Activated CD4-positive, alpha-beta T cell treated with anti-CD3 and anti-CD28 coated beads for 36 hours (primary cell): ENCODE measurements around the gene NODAL. TPM values are rescaled to one million over a fixed set of nuclear protein-coding genes. Genes with fewer than 3 reads are reported as not detected.
A peak's percentile ranks its signal among the peaks of the same experiment; 100 is the strongest.

ENCODE experiments used
- ATAC-seq: fragments of 200-7000 bp; cut with Tn5 transposase; one replicate; pipeline ENCODE4 v1.10.0; 2021; ENCODE audit warnings: mild to moderate bottlenecking, moderate library complexity
- CTCF ChIA-PET: fragments of 350-600 bp; sonication (Branson Sonifier 250); formaldehyde crosslinking; loops from one replicate; lab custom pipeline; 2021; ENCODE audit warnings: antibody characterized with exemption; lab: Charles Lee
- POLR2A ChIA-PET: fragments of 350-600 bp; sonication (Branson Sonifier 250); formaldehyde crosslinking; loops from one replicate; lab custom pipeline; 2021; ENCODE audit warnings: antibody characterized with exemption, inconsistent platforms; lab: Charles Lee
- DNase-seq: peaks from one replicate; pipeline ENCODE4 v3.0.0-alpha.2; 2020
- H3K27ac Mint-ChIP-seq: one replicate; pipeline ENCODE4 v1.8.0; 2021; ENCODE audit warnings: mixed read lengths
- H3K27me3 Mint-ChIP-seq: one replicate; pipeline ENCODE4 v1.8.0; 2021; ENCODE audit warnings: mixed read lengths
- H3K36me3 Mint-ChIP-seq: one replicate; pipeline ENCODE4 v1.8.0; 2021; ENCODE audit warnings: low read depth, mixed read lengths
- H3K4me1 Mint-ChIP-seq: one replicate; pipeline ENCODE4 v1.8.0; 2021; ENCODE audit warnings: mixed read lengths
- H3K4me3 Mint-ChIP-seq: one replicate; pipeline ENCODE4 v1.8.0; 2021; ENCODE audit warnings: mild to moderate bottlenecking, moderate library complexity, mixed read lengths
- H3K9me3 Mint-ChIP-seq: one replicate; pipeline ENCODE4 v1.8.0; 2021; ENCODE audit warnings: low read depth, mixed read lengths
- intact Hi-C, 2 experiments: fragments of 100-400 bp; cut with DNase I in 1 of 2; cut with micrococcal nuclease in 1 of 2; formaldehyde crosslinking; loops; one replicate each; pipeline versions ENCODE4 v1.14.2 to v1.15.1; 2022 to 2024; cut with DNase I, micrococcal nuclease
- total RNA-seq, 2 experiments: library from RNA; stranded (reverse); gene quantifications; one replicate each; pipeline ENCODE4 v1.2.3, GENCODE V29; 2021

Gene NODAL
- total RNA-seq, 2 experiments from 2014 or later: not detected

DNA sequence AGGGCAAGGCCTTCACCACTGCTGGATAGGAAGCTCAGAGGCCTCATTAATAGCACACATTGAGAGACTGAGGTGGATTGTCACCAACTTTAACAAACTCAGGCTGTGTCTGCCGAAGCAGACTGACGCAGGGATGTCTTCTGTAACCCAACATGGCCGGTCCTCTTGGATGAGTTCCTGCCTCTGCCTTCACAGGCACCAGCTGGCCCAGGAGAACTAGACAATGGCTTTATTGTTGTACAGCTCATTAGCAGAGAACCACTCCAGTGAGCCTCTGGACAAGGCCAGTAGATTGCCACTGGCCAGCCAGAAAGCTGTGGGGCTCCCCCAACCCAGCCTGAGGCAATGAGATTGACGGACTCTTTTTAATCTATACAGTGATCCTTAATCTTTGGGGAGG, 9.4 kb downstream of the NODAL start:
- intact Hi-C loops: no loop called here
- POLR2A ChIA-PET: no interaction called here
- H3K9me3 Mint-ChIP-seq: no peaks in the 10 kb centered on the region
- no peaks in the 10 kb centered on the region for H3K27me3 Mint-ChIP-seq
- peaks cover 5% of the 10 kb centered on the region for H3K36me3 Mint-ChIP-seq
- H3K4me1 Mint-ChIP-seq: peaks cover 25% of the 10 kb centered on the region
- CTCF ChIA-PET: interaction anchor here (0.6 to 1.3 kb wide), 5 partner anchors 29 to 291 kb away, joined by 3 read pairs; no protein-coding TSS in a partner anchor
- H3K4me3 Mint-ChIP-seq: no peak overlapping the region
- DNase-seq (no peak), ATAC-seq (no peak)
- no peak overlapping the region for H3K27ac Mint-ChIP-seq

DNA sequence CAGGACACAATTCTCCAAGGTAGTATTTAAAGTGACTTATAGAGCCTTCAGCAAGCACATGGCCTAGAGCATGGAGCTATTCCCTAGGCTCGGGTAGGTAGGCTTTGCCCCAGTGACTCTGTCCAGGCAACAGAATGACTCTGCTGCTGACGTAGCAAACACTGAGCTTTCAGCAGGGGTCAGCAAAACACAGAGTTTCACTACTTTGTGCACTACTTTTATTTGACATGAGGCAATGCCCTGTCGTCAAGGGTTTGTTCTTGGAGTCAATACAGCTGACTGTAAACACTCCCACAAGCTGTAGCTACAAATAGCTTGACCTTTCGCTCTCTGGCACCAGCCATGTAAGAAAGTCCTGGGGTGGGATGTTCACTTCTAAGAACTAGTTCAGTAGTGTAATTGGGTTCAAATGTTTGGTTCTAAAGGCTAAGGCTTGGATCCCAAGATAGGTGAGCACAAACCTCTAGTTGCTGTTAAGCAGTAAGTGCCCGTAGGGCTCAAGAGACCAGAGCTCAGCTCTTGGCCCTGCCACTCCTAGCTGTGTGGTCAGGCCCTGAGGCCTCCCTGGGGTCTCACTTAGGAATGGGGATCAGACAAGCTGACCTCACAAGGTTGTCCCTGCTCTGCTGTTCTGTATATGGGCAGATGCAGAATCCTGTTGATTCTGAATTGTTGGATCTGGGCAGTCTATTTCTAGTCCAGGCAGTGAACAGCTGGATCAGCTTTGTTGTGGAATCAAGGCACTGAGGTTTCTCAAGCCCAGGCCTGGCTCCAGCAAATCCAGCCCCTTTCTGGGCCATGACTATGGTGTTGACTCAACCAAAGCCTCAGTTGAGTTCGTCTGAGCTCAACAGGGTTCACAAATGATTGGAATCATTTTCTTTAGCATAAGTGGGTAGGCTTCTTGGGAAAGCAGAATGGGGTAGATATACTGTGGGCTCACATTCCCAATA, 10.7 kb downstream of the NODAL start:
- CTCF ChIA-PET: interaction anchor here (0.6 to 1.3 kb wide), 8 partner anchors 12 to 367 kb away, joined by 3 to 4 read pairs (median 3); partner anchors contain the start of gene EIF4EBP2
- intact Hi-C loops: no loop called here
- H3K4me1 Mint-ChIP-seq: peaks cover 25% of the 10 kb centered on the region
- H3K27ac Mint-ChIP-seq: no peak overlapping the region
- H3K4me3 Mint-ChIP-seq: no peak overlapping the region
- POLR2A ChIA-PET: interaction anchor here (0.6 kb wide), 1 partner anchor 56 kb away, joined by 5 read pairs; no protein-coding TSS in a partner anchor
- H3K9me3 Mint-ChIP-seq: no peaks in the 10 kb centered on the region
- no peaks in the 10 kb centered on the region for H3K27me3 Mint-ChIP-seq
- H3K36me3 Mint-ChIP-seq: peaks cover 5% of the 10 kb centered on the region
- DNase-seq (no peak), ATAC-seq (no peak)

DNA sequence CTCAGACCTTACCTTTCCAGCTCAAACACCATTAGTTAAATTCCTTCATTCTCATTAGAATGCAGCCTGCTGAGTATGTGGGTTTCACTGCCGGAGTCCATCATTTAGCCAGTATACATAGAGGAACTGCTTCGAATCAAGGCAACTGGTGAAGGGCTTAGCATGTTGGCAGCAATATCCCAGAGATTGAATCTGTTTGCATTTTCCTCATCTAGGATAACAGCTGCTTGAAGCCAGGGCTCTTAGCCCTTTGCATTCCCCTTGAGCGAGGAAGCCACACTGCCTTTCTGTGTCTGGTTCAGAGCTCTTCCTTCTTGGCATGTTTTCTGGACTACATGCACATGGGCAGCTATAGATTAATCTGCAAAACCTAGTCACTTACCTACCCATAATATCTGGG, 14.7 kb downstream of the NODAL start:
- H3K4me1 Mint-ChIP-seq: peaks cover 4% of the 10 kb centered on the region
- H3K36me3 Mint-ChIP-seq: peaks cover 26% of the 10 kb centered on the region
- H3K4me3 Mint-ChIP-seq: no peak overlapping the region
- intact Hi-C loops: no loop called here
- H3K27me3 Mint-ChIP-seq: no peaks in the 10 kb centered on the region
- ATAC-seq (no peak), DNase-seq (no peak)
- H3K9me3 Mint-ChIP-seq: no peaks in the 10 kb centered on the region
- ChIA-PET POLR2A (interaction anchor here (0.5 to 0.6 kb wide), 2 partner anchors 346 to 446 kb away, joined by 3 to 5 read pairs; no protein-coding TSS in a partner anchor), CTCF (interaction anchor here (0.6 to 1.4 kb wide), 4 partner anchors 9 to 520 kb away, joined by 3 to 5 read pairs (median 4); no protein-coding TSS in a partner anchor)
- no peak overlapping the region for H3K27ac Mint-ChIP-seq

DNA sequence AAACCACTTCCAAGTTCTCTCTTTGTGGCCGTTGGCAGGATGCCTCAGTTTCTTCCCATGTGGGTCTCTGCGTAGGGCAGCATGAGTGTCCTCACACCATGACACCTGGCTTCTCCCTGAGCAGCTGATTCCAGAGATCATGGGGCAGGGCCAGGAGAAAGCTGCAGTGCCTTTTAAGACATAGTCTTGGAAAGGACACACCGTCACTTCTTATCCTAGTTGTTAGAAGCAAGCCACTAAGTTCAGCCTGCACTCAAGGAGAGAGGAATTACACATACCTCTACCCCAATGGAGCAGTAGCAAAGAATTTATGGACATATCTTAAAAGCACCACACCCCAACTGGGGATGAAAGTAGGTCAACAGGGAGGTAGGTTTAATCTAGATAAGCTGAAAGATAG, 16.4 kb downstream of the NODAL start:
- POLR2A ChIA-PET: interaction anchor here (1.2 kb wide), 1 partner anchor 18 kb away, joined by 3 read pairs; no protein-coding TSS in a partner anchor
- Mint-ChIP-seq H3K4me3 (no peak overlapping the region), H3K4me1 (no peaks in the 10 kb centered on the region), H3K27ac (no peak overlapping the region), H3K27me3 (no peaks in the 10 kb centered on the region), H3K36me3 (peaks cover 28% of the 10 kb centered on the region), H3K9me3 (no peaks in the 10 kb centered on the region)
- CTCF ChIA-PET: interaction anchor here (0.6 to 1.3 kb wide), 3 partner anchors 23 to 335 kb away, joined by 3 to 7 read pairs (median 5); partner anchors contain the start of gene TYSND1
- DNase-seq: no peak
- ATAC-seq: no peak
- intact Hi-C loops: no loop called here

DNA sequence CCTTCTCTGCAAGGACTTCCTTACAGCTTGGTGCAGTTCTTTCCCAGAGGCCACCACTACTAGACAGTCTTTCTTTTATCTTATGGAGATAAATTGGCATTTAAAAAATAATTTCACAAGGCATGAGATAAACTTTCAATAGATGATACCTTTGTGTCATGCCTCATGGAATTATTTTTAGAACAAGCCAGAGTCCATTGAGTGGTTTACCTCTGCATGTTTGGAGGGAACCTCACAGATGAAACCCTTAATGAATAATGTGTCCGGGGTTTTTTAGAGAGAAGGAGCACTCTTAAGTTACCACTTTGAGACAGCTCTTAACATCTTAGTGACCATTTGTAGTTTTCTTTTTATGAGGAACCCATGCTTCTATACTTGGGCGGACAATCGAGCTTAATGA, 17.2 kb downstream of the NODAL start:
- Mint-ChIP-seq H3K4me3 (no peak overlapping the region), H3K27me3 (no peaks in the 10 kb centered on the region), H3K4me1 (no peaks in the 10 kb centered on the region), H3K27ac (no peak overlapping the region), H3K9me3 (no peaks in the 10 kb centered on the region), H3K36me3 (peaks cover 33% of the 10 kb centered on the region)
- DNase-seq (no peak), ATAC-seq (no peak)
- ChIA-PET CTCF (interaction anchor here (0.6 to 1.0 kb wide), 3 partner anchors 42 to 126 kb away, joined by 3 read pairs; no protein-coding TSS in a partner anchor), POLR2A (interaction anchor here (1.2 kb wide), 1 partner anchor 19 kb away, joined by 3 read pairs; no protein-coding TSS in a partner anchor)
- intact Hi-C loops: no loop called here

DNA sequence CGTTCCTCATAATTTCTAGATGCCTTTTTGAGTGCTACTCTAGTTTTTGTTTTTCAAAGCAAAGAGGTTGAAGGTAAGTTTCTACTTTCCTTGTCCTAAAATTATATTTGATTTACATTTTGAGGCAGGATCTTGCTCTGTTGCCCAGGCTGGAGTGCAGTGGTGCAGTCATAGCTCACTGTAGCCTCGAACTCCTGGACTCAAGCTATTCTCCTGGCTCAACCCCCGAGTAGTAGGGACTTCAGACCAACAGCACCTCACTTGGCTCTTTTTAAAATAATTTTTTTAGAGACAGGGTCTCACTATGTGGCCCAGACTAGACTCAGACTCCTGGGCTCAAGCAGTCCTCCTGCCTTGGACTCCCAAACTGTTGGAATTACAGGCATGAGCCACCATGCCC, 22.8 kb downstream of the NODAL start:
- H3K9me3 Mint-ChIP-seq: no peaks in the 10 kb centered on the region
- ChIA-PET CTCF (interaction anchor here (2.4 kb wide), 1 partner anchor 13 kb away, joined by 10 read pairs; no protein-coding TSS in a partner anchor), POLR2A (interaction anchor here (1.8 kb wide), 1 partner anchor 15 kb away, joined by 7 read pairs; the partner anchor contains the start of gene EIF4EBP2)
- H3K27me3 Mint-ChIP-seq: no peaks in the 10 kb centered on the region
- peak overlapping the region; percentile 52 for H3K27ac Mint-ChIP-seq
- H3K36me3 Mint-ChIP-seq: peaks cover 24% of the 10 kb centered on the region
- ATAC-seq (no peak), DNase-seq (no peak)
- H3K4me3 Mint-ChIP-seq: no peak overlapping the region
- intact Hi-C loops: loop anchor here in 1 of 2 experiments (10.0 kb wide), 1 partner anchor 1104 kb away; no protein-coding TSS in a partner anchor
- peaks cover 30% of the 10 kb centered on the region for H3K4me1 Mint-ChIP-seq

DNA sequence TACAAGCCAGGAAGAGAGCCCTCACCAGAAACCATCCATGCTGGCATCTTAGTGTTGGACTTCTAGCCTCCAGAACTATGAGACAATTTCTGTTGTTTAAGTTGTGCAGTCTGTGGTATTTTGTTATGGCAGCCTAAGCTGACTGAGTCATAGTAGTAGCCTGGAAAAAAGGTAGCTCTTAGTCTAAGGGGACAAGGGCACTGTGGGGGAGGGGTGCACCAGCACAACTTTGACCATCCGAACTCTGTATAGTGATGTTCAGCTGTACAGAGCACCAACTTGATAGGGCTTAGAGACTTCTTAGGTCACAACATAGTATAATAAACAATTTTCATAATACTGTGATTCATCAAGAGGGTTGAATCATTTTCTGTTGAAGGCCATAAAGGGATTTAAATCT, 23.3 kb downstream of the NODAL start:
- POLR2A ChIA-PET: interaction anchor here (1.1 to 1.8 kb wide), 2 partner anchors 13 to 15 kb away, joined by 7 to 8 read pairs; partner anchors contain the start of gene EIF4EBP2
- no peaks in the 10 kb centered on the region for H3K27me3 Mint-ChIP-seq
- peak overlapping the region; percentile 40 for H3K27ac Mint-ChIP-seq
- no peaks in the 10 kb centered on the region for H3K9me3 Mint-ChIP-seq
- intact Hi-C loops: loop anchor here in 1 of 2 experiments (10.0 kb wide), 1 partner anchor 1103 kb away; no protein-coding TSS in a partner anchor
- H3K36me3 Mint-ChIP-seq: peaks cover 22% of the 10 kb centered on the region
- peak; percentile 32 for DNase-seq
- peaks cover 30% of the 10 kb centered on the region for H3K4me1 Mint-ChIP-seq
- no peak overlapping the region for H3K4me3 Mint-ChIP-seq
- peak; percentile 60 for ATAC-seq
- CTCF ChIA-PET: interaction anchor here (0.5 to 2.4 kb wide), 4 partner anchors 12 to 154 kb away, joined by 3 to 10 read pairs (median 4); no protein-coding TSS in a partner anchor

DNA sequence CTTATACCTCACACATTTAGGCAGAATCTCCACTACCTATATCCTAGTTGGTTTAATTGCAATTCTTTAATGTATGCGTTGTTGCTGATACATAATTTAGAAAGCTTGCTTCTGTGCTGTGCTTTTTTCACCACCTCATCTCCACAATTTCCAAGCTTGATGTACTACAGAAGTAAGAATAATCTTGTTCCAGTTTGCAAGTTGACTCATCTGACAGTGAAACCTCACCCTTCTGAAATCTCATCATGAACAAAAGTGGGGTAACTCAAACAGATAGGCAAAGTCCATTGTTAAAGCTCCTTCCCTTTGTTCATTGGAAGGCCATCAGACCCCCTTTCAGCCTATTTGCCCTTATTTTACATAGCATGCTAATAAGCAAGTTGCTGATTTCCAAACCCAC, 23.9 kb downstream of the NODAL start:
- peaks cover 34% of the 10 kb centered on the region for H3K4me1 Mint-ChIP-seq
- CTCF ChIA-PET: interaction anchor here (0.5 to 2.4 kb wide), 5 partner anchors 10 to 153 kb away, joined by 3 to 10 read pairs (median 5); partner anchors contain the start of gene EIF4EBP2
- POLR2A ChIA-PET: interaction anchor here (0.9 to 1.8 kb wide), 3 partner anchors 11 to 14 kb away, joined by 4 to 8 read pairs (median 7); partner anchors contain the start of gene EIF4EBP2
- no peak overlapping the region for H3K4me3 Mint-ChIP-seq
- no peaks in the 10 kb centered on the region for H3K27me3 Mint-ChIP-seq
- intact Hi-C loops: loop anchor here in 1 of 2 experiments (10.0 kb wide), 1 partner anchor 1103 kb away; no protein-coding TSS in a partner anchor
- DNase-seq (no peak), ATAC-seq (peak; percentile 83)
- peak overlapping the region; percentile 40 for H3K27ac Mint-ChIP-seq
- peaks cover 16% of the 10 kb centered on the region for H3K36me3 Mint-ChIP-seq
- no peaks in the 10 kb centered on the region for H3K9me3 Mint-ChIP-seq

DNA sequence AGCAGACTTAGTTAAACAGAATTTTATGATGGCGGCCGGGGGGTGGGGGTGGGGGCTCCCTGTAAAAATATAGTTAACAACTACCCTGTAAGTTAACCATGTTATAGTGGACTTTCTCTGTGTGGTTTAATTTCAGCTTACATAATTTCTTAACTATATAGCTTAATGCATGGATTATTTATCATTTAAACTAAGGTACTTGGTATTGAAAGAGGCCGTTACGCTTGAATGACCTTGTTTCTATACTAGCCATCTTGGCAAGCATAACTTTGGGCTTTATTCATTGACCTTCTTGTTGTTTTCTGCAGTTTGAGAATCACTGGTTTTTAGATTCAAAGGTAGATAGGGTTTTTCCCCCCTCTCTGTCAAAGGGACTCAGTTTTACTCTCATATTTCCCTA, 29.1 kb downstream of the NODAL start:
- peaks cover 58% of the 10 kb centered on the region for H3K4me1 Mint-ChIP-seq
- no peak for DNase-seq
- CTCF ChIA-PET: interaction anchor here (1.1 to 2.9 kb wide), 3 partner anchors 48 to 191 kb away, joined by 3 to 9 read pairs (median 4); no protein-coding TSS in a partner anchor
- H3K4me3 Mint-ChIP-seq: no peak overlapping the region
- no peaks in the 10 kb centered on the region for H3K9me3 Mint-ChIP-seq
- POLR2A ChIA-PET: no interaction called here
- H3K27me3 Mint-ChIP-seq: no peaks in the 10 kb centered on the region
- H3K27ac Mint-ChIP-seq: no peak overlapping the region
- peaks cover 25% of the 10 kb centered on the region for H3K36me3 Mint-ChIP-seq
- no peak for ATAC-seq
- intact Hi-C loops: loop anchor here in 1 of 2 experiments (10.0 kb wide), 1 partner anchor 1098 kb away; no protein-coding TSS in a partner anchor

DNA sequence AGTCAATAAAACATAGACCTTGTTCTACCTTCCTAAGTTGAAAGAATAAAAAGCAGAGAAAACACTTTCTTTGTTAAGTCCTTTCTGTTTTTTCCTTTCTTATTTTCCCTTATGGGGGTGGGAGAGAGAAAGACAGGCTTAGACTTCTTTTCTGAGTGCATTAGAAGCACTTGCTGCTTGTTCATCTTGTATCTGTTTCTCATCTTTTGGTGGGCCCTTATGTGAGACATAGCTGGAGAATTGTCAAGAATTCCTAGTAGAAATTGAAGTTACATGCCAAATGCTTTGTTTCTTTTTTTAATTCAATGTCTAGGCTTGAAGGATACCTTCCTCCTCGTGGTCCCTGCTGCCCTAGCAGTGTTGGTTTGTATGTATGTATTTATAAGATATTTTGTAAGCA, 30.9 kb downstream of the NODAL start:
- ChIA-PET CTCF (interaction anchor here (1.5 kb wide), 1 partner anchor 50 kb away, joined by 3 read pairs; no protein-coding TSS in a partner anchor), POLR2A (no interaction called here)
- Mint-ChIP-seq H3K4me3 (no peak overlapping the region), H3K27me3 (no peaks in the 10 kb centered on the region), H3K4me1 (peaks cover 58% of the 10 kb centered on the region), H3K36me3 (peaks cover 29% of the 10 kb centered on the region), H3K27ac (no peak overlapping the region), H3K9me3 (no peaks in the 10 kb centered on the region)
- ATAC-seq: no peak
- intact Hi-C loops: loop anchor here in 1 of 2 experiments (10.0 kb wide), 1 partner anchor 1096 kb away; no protein-coding TSS in a partner anchor
- DNase-seq: no peak
